PC-3 (cell line): Measurements from ENCODE around the gene GMDS.

Experiments
- EZH2 ChIP-seq: fragments of 300-600 bp; sonication (generic); IDR thresholded peaks from one replicate; pipeline ENCODE4 v1.6.1; 2017; ENCODE audit warnings: antibody characterized with exemption, mild to moderate bottlenecking, low read length; ENCODE audit not compliant: unreplicated experiment
- EZH2phosphoT487 ChIP-seq: fragments of 300-600 bp; sonication (generic); IDR thresholded peaks from 2 replicates; pipeline ENCODE4 v1.6.1; 2018; ENCODE audit warnings: mild to moderate bottlenecking, antibody characterized with exemption, low read length, borderline replicate concordance
- TF ChIP-seq, protein P1 (sequence below): fragments of 300-600 bp; sonication (generic); conservative IDR thresholded peaks from 2 replicates; pipeline ENCODE4 v1.5.1; 2017; ENCODE audit warnings: antibody characterized with exemption, low read depth, mild to moderate bottlenecking, low read length

GRCh38 chr6:1589208-1589607 is 656.2 kb downstream of the GMDS start:
- TF ChIP-seq, protein P1, sequence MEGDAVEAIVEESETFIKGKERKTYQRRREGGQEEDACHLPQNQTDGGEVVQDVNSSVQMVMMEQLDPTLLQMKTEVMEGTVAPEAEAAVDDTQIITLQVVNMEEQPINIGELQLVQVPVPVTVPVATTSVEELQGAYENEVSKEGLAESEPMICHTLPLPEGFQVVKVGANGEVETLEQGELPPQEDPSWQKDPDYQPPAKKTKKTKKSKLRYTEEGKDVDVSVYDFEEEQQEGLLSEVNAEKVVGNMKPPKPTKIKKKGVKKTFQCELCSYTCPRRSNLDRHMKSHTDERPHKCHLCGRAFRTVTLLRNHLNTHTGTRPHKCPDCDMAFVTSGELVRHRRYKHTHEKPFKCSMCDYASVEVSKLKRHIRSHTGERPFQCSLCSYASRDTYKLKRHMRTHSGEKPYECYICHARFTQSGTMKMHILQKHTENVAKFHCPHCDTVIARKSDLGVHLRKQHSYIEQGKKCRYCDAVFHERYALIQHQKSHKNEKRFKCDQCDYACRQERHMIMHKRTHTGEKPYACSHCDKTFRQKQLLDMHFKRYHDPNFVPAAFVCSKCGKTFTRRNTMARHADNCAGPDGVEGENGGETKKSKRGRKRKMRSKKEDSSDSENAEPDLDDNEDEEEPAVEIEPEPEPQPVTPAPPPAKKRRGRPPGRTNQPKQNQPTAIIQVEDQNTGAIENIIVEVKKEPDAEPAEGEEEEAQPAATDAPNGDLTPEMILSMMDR, result no peak
- TF ChIP-seq EZH2phosphoT487, result no peak
- no peak for TF ChIP-seq EZH2
